Measurements from ENCODE around the gene TAF1. TPM values are rescaled to one million over a fixed set of nuclear protein-coding genes. Genes with fewer than 3 reads are reported as not detected.

TAF1 gene
- total RNA-seq, 1 donor from 2014 or later = 16.7 TPM

DNA sequence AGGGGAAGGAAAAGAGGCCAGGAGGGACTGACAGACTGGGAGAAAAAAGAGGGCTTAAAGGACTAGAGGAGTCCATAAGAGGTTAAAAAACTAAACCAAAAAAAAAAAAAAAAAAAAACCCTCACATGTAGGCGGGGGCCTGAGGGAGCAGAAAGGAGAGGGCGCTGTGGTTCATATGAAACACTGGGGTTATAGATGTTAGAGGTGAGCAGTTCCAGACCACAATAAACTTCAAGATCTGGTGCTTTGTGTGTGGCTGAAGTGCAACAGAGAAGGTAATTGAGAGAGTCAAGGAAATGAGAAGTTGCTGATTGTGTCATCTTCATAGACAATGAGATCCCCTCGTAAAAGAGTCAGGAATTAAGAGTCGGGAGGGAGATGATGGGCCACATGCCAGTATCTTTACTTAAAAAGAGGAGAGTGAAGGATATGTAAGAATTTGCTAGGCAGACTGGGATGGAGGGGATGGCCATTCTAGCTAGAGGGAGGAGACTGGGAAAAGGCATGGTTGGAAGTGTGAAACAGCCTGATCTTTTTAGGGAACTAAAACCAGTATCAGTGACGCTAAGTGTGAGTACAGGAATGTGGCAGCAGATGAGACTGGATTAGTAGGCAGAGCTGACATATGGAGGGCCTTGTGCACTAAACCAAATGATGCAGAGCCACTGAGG is 148.3 kb downstream of the TAF1 start:
- no peak for DNase-seq (ENCODE audit: low read depth)
- H3K4me3 ChIP-seq (ENCODE audit: low read depth, low read length) = no peak overlapping the region
- TF ChIP-seq, protein P1, sequence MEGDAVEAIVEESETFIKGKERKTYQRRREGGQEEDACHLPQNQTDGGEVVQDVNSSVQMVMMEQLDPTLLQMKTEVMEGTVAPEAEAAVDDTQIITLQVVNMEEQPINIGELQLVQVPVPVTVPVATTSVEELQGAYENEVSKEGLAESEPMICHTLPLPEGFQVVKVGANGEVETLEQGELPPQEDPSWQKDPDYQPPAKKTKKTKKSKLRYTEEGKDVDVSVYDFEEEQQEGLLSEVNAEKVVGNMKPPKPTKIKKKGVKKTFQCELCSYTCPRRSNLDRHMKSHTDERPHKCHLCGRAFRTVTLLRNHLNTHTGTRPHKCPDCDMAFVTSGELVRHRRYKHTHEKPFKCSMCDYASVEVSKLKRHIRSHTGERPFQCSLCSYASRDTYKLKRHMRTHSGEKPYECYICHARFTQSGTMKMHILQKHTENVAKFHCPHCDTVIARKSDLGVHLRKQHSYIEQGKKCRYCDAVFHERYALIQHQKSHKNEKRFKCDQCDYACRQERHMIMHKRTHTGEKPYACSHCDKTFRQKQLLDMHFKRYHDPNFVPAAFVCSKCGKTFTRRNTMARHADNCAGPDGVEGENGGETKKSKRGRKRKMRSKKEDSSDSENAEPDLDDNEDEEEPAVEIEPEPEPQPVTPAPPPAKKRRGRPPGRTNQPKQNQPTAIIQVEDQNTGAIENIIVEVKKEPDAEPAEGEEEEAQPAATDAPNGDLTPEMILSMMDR (conservative IDR thresholded peaks at IDR 0.05; ENCODE audit: low read depth, low read length) = no peak

DNA sequence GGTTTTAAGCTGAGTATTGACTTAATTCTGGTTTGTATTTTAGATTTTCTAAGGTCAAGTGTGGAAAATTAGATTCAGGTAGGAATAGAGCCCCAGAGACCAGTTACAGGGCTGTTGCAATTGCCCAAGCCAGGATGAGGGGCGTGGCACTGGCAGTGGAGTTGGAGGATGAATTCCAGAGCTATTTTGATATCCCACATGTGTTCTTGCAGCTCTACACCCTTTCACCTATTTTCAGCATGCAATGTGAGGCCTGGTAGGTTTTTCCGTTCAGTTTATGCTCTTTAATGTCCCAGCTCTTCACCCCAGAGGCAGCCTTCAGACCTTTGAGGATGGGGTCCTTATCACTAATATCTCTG is 148.9 kb downstream of the TAF1 start:
- DNase-seq (ENCODE audit: low read depth) = no peak
- TF ChIP-seq, protein P1 (conservative IDR thresholded peaks at IDR 0.05; ENCODE audit: low read depth, low read length) = no peak
- no peak overlapping the region for H3K4me3 ChIP-seq (ENCODE audit: low read depth, low read length)

Other genes with a start within 250 kb of the TAF1 start
- gene MED12, start 247.8 kb upstream of the TAF1 start, total RNA-seq = 13.4 and 14.9 TPM in 2 replicates
- gene NLGN3, start 221.5 kb upstream of the TAF1 start, total RNA-seq = not detected in 2 replicates
- 0.07 and 0.40 TPM in 2 replicates for gene GJB1, start 143.1 kb upstream of the TAF1 start, total RNA-seq
- gene ZMYM3, start 112.2 kb upstream of the TAF1 start, total RNA-seq = 13.8 and 14.6 TPM in 2 replicates
- 424 and 435 TPM in 2 replicates for gene NONO, start 82.7 kb upstream of the TAF1 start, total RNA-seq
- gene ITGB1BP2, start 64.6 kb upstream of the TAF1 start, total RNA-seq = 0.29 and 0.52 TPM in 2 replicates
- gene OGT, start 166.7 kb downstream of the TAF1 start, total RNA-seq = 42.5 and 49.6 TPM in 2 replicates
- 0.14 and 0.52 TPM in 2 replicates for gene GCNA, start 212.1 kb downstream of the TAF1 start, total RNA-seq

Data from epithelial cell of proximal tubule (primary cell).